Measurements from ENCODE around the gene PBX2.
"Not testable (repeated sequence)": the region's sequence is repeated elsewhere in the genome, so short reads cannot be mapped to it uniquely, and the experiment has no call there.

Gene PBX2

DNA sequence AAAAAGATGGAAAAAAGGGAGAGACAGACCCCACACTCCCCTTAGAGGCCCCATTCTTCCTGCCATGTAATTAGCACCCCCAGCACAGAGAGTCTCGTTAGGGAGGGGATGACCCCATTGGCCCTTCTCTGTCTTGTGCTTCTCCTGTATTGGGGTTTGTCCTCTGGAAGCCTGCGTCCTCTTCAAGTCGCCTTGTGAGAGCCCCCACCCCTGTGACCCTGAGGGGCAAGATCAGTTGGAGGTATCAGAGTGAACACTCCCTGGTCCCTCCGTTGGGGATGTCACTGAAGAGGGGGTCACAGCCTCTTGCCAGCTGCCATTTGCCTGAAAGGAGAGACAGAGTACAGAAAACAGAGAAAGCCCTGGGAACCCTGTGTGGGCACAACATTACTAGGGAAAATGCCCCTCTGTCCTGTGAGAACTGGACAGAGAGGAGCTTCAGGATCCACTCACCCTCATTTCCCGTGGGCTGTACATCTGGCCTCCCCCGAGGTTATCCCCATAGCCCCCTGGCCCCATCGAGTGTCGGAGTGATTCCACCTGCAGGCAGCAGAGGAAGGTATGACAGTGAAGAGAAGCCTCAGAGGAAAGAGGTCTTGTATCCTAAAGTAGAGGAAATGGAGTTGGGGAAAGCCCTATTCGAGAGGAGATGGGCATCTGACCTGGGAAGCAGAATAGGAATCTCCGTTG, 3.7 kb downstream of the PBX2 start:
- not testable (repeated sequence) for DNase-seq

DNA sequence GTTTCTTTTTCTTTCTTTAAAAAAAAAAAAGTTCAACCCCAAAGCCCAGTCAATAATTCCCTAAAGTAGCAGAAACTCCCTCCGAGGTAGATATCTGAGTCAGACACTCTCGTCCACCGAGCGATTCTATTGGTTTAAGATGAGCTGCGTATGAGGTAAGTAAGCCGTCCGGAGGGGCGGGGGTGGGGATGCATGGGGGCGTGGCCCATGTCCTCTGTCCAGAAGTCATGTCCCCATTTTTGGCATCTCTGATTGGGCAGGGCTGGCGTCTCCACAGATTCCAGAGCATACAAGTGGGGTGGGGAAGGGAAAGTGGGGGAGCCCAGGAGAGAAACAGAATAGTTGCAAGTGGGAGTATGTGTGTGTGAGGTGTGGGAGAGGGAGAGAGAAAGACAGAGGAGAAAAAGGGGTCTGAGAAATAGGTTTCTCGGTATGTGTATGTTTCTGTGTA, 4.3 kb downstream of the PBX2 start:
- not testable (repeated sequence) for DNase-seq

DNA sequence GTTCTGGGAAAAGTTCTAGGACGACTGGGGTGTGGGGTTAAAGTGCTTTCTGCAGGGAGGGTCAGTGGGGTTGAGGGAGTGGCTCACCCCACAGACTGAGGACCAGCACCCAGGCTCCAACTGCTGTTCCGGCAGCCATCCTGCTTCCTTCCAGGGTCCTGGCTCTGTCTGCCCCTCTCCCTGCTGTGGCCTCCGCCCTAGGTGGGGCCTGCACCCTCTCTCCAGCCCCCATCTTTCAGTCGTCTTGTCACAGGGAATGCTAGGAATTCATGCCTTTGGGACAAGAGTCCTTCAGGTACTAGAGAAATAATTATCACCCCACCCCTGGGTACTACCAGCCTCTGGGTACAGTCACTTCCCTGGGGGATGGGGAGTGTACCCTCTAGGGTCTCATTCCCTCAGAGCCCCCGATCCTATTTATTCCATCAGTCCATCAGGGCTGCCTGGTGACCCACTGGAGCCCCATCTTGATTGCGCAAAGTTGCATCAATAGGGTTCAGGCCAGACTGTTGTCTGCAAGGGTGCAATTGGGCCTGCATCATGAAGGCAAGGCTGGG, 5.8 kb downstream of the PBX2 start, which contains the start of gene AGER:
Gene AGER, minus strand, starts transcription at position 170 of the 557 bp plus-strand sequence. Its CDS starts 31 bp downstream, at position 139.
- no peak for DNase-seq

DNA sequence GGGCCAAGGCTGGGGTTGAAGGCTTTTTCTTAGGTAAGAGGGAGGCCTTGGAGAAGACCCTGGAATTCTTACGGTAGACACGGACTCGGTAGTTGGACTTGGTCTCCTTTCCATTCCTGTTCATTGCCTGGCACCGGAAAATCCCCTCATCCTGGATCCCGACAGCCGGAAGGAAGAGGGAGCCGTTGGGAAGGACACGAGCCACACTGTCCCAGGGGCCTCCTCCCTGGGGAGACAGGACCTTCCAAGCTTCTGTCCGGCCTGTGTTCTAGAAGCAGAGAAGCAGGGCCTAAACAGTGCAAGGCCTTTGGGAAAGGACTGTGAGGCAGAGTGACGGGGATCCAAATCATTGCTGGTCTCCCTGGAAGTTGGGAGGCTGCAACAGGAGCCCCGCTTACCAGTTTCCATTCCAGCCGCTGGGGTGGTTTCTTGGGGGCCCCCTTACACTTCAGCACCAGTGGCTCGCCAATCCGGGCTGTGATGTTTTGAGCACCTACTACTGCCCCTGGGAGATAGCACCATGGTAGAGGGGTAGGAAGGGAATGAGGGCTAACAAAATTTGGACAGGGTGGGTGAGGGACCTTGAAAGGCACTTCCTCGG, 6.4 kb downstream of the PBX2 start:
- no peak for DNase-seq

DNA sequence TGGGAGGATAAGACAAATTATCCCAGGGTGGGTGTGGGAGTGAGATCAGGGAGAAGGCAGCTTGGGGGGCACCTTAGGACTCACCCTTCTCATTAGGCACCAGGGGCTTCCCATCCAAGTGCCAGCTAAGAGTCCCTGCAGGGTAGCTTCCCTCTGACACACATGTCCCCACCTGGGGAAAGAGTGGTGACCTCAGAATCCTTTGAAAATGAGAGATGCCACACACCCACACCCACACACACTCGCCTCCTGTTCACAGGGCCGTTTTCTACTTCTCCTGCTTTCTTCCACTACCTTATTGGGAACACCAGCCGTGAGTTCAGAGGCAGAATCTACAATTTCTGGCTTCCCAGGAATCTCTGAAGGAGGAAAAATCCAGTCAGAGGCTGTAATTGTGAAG, 7.0 kb downstream of the PBX2 start:
- DNase-seq = no peak

DNA sequence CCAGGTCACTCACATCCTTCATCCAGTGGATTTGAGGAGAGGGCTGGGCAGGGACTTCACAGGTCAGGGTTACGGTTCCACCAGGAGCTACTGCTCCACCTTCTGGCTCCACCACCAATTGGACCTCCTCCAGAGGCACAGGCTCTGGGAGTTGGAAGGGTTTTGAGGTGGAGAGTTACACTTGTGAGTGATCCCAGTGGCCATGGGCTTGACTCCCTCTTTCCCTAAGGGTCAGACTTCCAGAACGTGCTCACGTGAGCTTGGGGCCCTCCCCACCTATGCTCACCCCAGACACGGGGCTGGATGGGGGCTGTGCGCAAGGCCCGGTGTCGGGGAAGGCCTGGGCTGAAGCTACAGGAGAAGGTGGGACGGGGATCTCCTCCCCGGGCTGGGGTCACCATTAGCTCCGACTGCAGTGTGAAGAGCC, 7.4 kb downstream of the PBX2 start:
- DNase-seq = no peak

DNA sequence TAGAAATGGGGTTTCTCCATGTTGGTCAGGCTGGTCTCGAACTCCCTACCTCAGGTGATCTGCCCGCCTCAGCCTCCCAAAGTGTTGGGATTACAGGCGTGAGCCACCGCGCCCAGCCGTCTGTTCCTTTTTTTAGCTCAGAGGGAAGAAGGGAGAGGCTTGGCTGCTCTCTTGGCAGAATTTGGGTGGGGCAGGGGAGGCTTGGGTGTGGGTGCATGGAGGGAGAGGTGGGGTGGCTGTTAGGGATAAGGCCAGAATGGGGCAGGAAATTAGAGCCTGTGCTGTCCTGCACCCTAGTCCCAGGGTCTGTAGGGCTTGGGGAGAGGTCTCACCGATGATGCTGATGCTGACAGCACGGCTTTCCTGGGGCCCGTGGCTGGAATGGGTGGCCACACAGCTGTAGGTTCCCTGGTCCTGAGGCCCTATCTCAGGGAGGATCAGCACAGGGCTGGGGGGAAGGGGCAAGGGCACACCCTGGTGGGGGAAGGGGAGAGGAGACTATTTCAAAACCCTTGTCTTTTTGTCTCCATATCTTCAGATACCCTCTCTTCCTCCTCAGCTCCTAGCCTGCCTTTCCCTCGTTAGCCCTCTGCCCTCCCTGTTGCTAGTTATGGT, 8.0 kb downstream of the PBX2 start:
- no peak for DNase-seq

DNA sequence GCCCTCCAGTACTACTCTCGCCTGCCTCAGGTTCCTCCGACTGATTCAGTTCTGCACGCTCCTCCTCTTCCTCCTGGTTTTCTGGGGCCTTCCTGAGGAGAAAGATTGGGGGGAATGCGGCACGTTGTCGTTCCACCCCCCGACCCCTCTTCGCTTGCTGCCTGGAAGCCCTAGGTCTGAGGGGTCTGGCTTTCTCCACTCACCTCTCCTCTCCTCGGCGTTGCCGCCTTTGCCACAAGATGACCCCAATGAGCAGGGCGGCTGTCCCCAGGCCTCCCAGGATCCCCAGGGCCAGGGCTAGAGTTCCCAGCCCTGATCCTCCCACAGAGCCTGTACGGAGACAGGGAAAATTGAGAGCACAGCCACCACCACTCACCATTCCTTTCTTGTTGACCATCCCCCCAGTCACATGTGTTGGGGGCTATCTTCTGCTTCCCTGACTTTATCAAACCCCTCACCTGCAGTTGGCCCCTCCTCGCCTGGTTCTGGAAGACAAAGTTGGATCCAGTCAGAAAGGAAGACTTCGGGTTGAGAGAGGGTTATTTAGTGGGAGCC, 8.8 kb downstream of the PBX2 start:
- DNase-seq = no peak

DNA sequence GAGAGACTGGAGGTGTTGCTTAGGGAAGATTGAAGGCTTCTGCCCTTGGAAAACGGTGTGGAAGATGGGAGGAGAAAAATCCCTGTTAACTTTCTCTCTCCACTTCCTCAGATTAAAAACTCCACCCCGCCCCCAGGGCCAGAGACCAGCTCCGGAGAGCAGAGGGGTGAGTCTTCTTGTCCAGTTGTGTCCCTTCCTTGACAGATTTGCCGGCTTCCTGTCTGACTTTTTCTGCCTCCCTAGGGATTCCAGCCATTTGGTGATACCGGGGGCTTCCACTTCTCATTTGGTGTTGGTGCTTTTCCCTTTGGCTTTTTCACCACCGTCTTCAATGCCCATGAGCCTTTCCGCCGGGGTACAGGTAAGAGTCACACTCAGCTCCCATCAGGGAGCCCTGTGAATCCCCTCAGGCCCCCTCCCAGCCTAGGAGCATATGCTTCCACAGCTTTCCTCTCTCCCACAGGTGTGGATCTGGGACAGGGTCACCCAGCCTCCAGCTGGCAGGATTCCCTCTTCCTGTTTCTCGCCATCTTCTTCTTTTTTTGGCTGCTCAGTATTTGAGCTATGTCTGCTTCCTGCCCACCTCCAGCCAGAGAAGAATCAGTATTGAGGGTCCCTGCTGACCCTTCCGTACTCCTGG, 10.1 kb downstream of the PBX2 start:
- DNase-seq = no peak

DNA sequence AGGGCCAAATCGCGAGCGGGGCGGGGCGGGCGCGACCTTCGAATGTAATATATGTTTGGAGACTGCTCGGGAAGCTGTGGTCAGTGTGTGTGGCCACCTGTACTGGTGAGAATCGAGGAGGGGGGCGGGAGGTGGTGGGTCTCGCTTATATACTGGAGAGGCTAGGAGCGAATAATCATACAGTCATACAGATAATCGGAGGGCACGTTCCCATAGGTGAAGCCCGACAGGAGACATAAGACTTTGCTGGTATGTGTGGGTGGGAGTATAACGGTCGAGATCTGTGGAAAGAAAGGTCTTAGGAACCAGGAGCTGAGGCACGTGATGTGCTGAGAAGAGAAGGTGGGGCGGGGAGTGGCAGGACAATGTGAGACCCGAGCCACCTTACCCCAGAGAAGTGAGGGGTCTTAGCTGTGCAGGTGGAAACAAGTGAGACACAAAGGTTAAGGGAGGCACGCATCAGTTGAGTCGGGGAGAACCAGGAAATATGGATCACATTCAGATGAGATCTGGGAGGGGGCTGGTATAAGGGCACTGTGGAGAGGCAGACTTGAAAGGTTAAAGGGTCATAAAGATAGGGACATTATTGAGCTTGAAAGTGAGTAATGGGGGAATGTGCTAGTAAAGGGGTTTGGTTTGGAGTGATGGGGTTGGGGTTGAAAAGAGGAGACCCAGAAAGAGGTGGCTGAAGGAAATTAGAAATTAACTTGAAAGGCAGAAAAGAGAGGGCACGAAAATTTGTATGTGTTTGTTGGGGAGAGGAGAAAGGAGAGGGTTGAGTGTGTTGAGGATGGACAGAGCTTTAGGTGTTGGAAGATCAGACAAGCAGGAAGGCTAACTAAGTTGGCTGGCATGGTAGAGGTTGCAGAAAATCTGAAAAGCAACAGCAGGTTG, 11.2 kb downstream of the PBX2 start:
- DNase-seq = no peak

DNA sequence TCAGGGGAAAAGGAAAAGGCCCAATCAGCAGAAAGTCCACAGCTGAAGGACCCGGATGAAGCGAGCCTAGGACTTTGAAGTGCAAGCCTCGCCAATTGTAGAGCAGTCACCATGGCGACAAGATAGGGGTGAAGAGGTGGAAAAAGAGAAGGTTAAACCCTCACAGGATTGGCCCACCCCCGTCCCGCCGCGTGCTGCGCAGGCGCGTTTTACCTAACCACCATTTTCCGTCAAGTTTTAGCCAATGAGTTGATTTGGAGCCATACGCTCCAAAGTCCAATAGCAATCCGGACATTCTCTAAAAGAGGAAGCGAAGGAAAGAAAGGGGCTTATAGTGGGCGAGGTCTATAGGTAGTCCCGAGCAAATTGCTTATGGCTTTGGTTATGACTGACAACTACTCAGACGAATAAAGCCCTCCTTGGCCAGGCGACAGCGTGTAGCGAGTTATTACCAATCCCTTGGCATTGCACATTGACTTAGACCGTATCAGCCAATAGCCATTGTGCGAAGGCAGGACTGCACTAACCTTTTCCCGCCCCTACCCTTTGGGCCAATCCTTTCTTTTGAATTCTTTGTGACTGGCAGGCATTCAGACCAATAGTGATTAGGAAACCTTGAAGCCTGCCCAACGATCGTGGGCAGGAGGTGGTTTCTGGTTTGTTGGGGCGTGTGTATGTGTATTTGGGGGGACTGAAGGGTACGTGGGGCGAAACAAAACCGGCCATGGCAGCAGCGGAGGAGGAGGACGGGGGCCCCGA, 12.0 kb downstream of the PBX2 start, which contains the start of gene RNF5:
Gene RNF5, plus strand, starts transcription at position 618 of the 759 bp plus-strand sequence. Its CDS starts 107 bp downstream, at position 725.
- peak; percentile 84 to 99 (median 98) for DNase-seq

DNA sequence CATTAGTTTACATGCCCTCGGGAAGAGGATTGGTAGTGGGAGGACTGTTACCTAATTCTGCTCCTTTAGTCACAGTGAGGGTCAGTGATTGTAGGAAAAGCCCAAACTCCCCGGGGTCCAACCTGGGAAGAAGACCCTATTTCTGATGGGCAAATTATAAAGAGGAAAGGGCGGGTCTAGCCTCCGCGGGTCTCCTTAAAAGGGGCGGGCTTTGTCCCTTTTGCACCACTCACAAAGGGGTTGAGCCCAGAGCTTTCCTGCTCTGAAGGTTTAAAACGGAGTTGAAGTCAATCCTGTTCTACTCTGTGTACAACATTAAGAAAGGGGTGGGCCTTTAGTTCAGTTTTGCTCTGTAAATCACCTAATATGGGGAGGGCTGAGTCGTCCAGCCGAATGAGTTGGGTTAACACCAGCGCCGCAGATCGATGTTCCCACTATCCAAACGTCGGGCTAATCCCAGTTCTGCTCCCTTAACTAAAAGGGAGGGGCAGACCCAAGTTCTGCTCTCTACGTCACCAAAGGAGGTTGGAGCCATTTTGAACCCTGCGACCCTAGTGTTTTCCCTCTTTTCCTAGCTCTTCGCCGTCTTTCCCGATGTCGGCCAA, 12.7 kb downstream of the PBX2 start:
- peak in 1 of 6 experiments; percentile 54 for DNase-seq

DNA sequence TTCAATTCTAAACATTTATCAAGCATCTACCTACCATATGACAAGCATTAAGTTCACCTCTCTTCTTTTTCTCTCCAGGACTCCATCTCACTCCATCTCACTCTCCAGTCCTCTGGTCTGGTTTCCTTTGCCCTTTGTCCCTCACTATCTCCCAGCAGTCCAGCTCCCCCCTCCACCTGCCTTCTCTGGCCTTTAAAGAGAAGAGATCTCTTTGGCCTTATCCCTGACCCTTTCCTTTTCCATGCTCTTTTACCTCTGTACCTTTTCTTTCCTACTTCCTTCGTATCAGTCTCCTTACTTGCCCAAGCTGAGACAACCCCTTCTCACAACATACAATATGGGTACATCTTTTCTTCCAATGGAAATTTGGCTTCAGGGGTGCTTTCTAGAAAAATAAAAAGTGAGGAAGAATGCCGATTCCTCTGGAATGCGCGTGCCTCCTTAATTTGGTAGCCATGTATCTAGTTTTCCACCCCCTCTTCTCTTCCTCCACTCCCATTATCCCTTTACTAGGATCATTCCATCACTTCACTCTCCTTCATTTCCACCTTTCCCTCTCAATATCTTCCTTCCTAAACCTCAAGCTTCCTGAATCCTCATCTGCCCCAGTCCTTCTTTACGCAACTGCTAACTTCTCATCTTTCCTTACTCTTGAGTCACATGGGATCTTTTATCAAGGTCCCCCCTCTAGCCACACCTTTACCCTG, 13.4 kb downstream of the PBX2 start:
- DNase-seq = no peak

DNA sequence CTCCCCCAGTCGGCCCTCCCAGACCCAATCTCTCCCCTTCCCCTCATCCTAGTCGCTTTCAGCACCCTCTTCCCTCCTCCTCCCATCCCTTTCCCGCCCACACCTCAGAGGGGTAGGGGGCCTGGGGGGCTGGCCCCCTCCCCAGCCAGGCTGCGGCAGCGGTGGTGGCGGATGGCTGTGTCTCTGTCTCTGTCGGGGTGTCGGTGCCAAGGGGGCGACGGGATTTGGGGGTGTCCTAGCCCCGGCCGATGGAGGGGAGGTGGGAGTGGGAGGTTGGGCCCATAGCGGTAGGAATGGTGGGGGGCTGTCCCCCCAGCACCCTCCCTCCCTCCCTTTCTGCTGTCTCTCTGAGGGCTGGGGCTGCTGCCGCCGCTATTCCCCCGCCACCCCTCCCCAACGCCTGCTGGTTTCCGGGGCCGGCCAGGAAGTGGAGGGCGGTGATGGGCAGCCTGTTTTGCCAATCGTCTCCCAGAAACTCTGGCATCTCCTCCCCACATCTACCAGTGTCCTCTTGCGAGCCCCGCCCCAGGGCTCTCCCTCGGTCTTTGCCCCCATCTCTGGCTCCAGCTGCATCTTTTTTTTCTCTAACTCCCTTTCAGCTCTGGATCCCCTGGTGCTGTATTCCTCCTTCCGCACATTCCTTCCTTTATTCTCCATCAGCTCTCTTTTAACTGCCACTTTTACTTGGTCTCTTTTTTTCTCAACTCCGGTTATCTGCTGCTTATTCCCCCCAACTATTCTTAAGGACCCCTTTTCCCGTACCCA, 14.1 kb downstream of the PBX2 start, which contains the start of gene AGPAT1:
Gene AGPAT1, minus strand, starts transcription at position 374 of the 765 bp plus-strand sequence. CDS start 4,588 bp downstream, outside the sequence.
- DNase-seq = peak; percentile 90 to 95 (median 92)

DNA sequence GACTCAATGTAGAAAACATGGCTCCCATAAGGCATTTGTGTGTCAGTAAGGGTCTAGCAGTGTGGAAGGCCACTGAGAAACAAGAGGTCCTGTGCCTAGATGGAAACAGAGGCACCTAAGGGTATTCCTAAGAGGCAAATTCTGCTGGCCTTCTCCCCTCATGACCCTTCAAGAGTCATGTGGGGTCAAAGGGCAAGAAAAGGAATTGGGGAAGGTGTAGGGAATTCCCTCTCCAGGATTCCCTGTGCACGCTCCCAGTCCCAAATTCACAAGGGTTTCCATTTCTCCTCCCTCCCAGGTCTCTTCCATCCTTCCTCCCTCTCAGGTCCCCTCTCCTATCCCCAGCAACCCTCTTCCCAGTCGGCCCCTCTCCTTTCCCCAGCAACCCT, 14.7 kb downstream of the PBX2 start:
- no peak for DNase-seq

DNA sequence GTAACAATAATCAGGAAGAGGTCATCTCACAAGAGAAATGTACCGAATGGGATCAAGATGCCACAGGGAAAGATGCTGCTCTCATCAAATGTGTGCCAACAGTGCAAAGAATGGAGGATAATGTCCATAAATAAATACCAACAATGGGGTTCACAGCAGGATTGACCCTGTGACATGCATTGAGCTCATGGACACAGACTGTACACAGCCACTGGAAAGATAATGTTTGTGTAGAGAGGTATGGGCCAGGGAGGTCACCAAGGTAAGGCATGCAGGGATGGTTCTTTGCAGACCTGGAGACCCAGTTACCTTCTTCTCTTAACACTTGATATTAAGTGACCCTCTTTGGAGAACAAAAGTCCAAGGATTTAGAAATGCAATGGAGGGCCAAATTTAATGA, 15.6 kb downstream of the PBX2 start:
- no peak for DNase-seq

DNA sequence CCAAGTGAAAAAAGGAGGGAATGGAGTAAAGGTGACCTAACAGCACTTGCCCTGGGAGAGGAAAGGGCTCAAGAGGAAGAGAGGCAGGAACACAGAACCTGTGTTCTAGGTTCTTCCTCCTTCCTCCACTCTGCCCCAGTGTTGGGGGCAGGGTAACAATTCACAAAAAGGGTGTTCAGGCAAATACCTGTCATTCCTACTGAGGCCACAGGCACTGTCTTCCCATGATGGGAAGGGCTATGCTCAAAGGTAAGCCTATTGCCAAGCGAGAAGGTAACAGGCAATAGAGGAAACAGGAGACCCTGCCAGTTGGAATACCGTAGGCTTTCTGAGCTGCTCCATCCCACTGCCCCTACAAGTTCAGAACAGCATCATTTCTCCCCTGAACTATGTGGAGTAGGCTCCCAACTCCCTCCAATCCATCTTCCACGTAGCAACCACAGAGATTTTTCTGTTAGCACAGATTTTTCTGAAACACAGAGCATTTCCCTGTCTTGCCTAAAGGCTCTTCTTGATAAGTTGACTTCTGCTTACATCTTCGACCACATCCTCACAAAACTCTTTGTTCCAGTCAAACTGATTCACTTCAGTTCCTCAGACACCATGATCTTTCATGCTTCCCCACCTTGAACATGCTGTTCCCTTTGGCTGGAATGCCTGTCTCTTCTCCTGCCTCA, 16.8 kb downstream of the PBX2 start:
- DNase-seq = peak in 2 of 6 experiments; percentile 31 to 44

DNA sequence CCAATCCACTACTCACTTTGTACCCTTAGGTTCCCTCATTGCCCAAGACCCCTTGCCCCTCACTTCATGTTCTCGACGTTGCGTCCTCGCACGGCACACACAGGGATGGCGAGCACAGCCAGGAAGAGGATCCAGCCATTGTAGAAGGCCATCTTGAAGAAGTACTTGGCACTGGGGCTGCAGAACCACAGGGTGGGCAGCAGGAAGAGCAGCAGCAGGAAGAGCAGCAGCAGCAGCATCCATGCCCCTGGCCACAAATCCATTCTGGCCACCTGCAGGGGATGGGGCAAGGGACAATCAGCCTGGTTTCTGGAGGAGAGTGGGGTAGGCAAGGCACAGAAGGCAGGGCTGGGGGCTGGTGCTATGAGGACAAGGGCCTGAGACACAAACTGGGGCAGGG, 18.8 kb downstream of the PBX2 start:
- no peak for DNase-seq
